Stomach (tissue), 9 donors: ENCODE data around the gene PFKL. TPM values are rescaled to one million over a fixed set of nuclear protein-coding genes. Genes with fewer than 3 reads are reported as not detected.

Source experiments
- DNase-seq, 2 donors: peaks; one replicate each; pipeline versions ENCODE4 v3.0.0 to v3.0.0-alpha.2; 2013 to 2019
- H3K27ac ChIP-seq, 5 donors: fragments of 200-600 bp in 4 of 5; sonication (generic) in 4 of 5; one replicate each; pipeline ENCODE4 v1.5.1; 2013 to 2019; ENCODE audit warnings: mild to moderate bottlenecking in 1 of 5, moderate library complexity in 1 of 5
- H3K27me3 ChIP-seq, 3 donors: fragments of 200-600 bp; sonication (generic); one replicate each; pipeline ENCODE4 v1.5.1; 2017 to 2019; ENCODE audit warnings: mixed run types in 1 of 3
- H3K36me3 ChIP-seq, 4 donors: fragments of 200-600 bp; sonication (generic); 1 replicate in 3 of 4; 2 replicates in 1 of 4; pipeline ENCODE4 v1.5.1; 2016 to 2019
- H3K4me1 ChIP-seq, 4 donors: fragments of 200-600 bp; sonication (generic); one replicate each; pipeline ENCODE4 v1.5.1; 2016 to 2019
- H3K4me3 ChIP-seq, 4 donors: fragments of 200-600 bp; sonication (generic) in 3 of 4; one replicate each; pipeline ENCODE4 v1.5.1; 2016 to 2019; ENCODE audit warnings: mild to moderate bottlenecking in 1 of 4
- H3K9me3 ChIP-seq, 4 donors: fragments of 200-600 bp; sonication (generic); one replicate each; pipeline ENCODE4 v1.5.1; 2016 to 2019
- CTCF ChIP-seq, 7 experiments: fragments of 450-650 bp in 4 of 7; fragments of 200-600 bp in 3 of 7; sonication (generic) in 3 of 7; IDR thresholded peaks; one replicate each; pipeline ENCODE4 v1.5.1; 2016 to 2019; ENCODE audit warnings: antibody characterized with exemption in 7 of 7, control low read depth in 2 of 7, mild to moderate bottlenecking in 1 of 7
- EP300 ChIP-seq: sonication (generic); formaldehyde crosslinking; IDR thresholded peaks from one replicate; pipeline ENCODE4 v1.6.1; 2017; ENCODE audit warnings: antibody characterized with exemption
- POLR2A ChIP-seq, 4 donors: fragments of 450-650 bp; IDR thresholded peaks; one replicate each; pipeline ENCODE4 v1.6.1; 2016; ENCODE audit warnings: antibody characterized with exemption in 4 of 4, control low read depth in 2 of 4, mild to moderate bottlenecking in 1 of 4, moderate library complexity in 1 of 4
- POLR2AphosphoS5 ChIP-seq, 3 donors: sonication (generic); formaldehyde crosslinking; IDR thresholded peaks; one replicate each; pipeline ENCODE4 v1.6.1; 2016; ENCODE audit warnings: antibody characterized with exemption in 3 of 3
- WGBS, 5 donors: extraction: QIAGEN DNeasy Blood & Tissue Kit in 3 of 5; methylation state at CpG; one replicate each; pipeline versions ENCODE4 v1.1.5 to v1.1.7; 2013 to 2018; 5-methylcytosine and 5-hydroxymethylcytosine counted together
- intact Hi-C: fragments of 100-400 bp; cut with DNase I; formaldehyde crosslinking; loops from one replicate; pipeline ENCODE4 v1.15.1; 2023; ENCODE audit warnings: low total_unique reads
- polyA plus RNA-seq, 3 donors: library from polyadenylated mRNA; stranded (reverse); fragments of 200-250 nt; gene quantifications; one replicate each; pipeline ENCODE4 v1.2.3, GENCODE V29; 2013
- total RNA-seq, 5 donors: library from RNA; depleted of rRNA; stranded (reverse); fragments of >200 nt; gene quantifications; one replicate each; pipeline versions ENCODE4 v1.1.0 to v1.2.3, GENCODE V29; 2014 to 2016
- donor health status: healthy with polysubstance abuse.
- donor health status: Bipolar disorder and iron deficiency.
- donor health status: healthy.

The PFKL gene
- total and polyA plus RNA-seq, 8 donors, result 83.0 to 283 (median 130) TPM

GRCh38 chr21:44356160-44356559 lies 56.3 kb downstream of the PFKL start:
- peaks cover 0 to 6% (median 0%) of the 10 kb centered on the region in 4 donors for H3K36me3 ChIP-seq
- H3K9me3 ChIP-seq, result no peaks in the 10 kb centered on the region
- H3K27me3 ChIP-seq, result peaks cover 0 to 37% (median 11%) of the 10 kb centered on the region in 3 donors
- 82 to 91% (median 89%) methylated on average over 11 of the region's 11 CpGs for WGBS, 5 donors
- TF ChIP-seq EP300, result no peak
- H3K4me3 ChIP-seq, result no peak overlapping the region
- DNase-seq, result no peak
- no peak overlapping the region for H3K27ac ChIP-seq
- peaks cover 0 to 28% (median 0%) of the 10 kb centered on the region in 4 donors for H3K4me1 ChIP-seq
- intact Hi-C loops, result loop anchor here (10.0 kb wide), 1 partner anchor 119 kb away; no protein-coding TSS in a partner anchor

GRCh38 chr21:44356636-44357035 lies 56.8 kb downstream of the PFKL start:
- Histone ChIP-seq H3K27me3 (peaks cover 0 to 32% (median 6%) of the 10 kb centered on the region in 3 donors), H3K9me3 (no peaks in the 10 kb centered on the region), H3K36me3 (peaks cover 0 to 6% (median 0%) of the 10 kb centered on the region in 4 donors), H3K4me1 (peaks cover 0 to 23% (median 0%) of the 10 kb centered on the region in 4 donors), H3K27ac (no peak overlapping the region), H3K4me3 (no peak overlapping the region)
- intact Hi-C loops, result loop anchor here (10.0 kb wide), 1 partner anchor 118 kb away; no protein-coding TSS in a partner anchor
- WGBS, 5 donors, result 72 to 88% (median 87%) methylated on average over 3 to 6 of the region's 6 CpGs
- no peak for TF ChIP-seq EP300
- no peak for TF ChIP-seq CTCF (IDR thresholded peaks at IDR 0.05)
- TF ChIP-seq POLR2AphosphoS5 (IDR thresholded peaks at IDR 0.05), result no peak
- TF ChIP-seq POLR2A (IDR thresholded peaks at IDR 0.05), result no peak
- no peak for DNase-seq

GRCh38 chr21:44357064-44357837 lies 57.4 kb downstream of the PFKL start:
- TF ChIP-seq CTCF (IDR thresholded peaks at IDR 0.05) (no peak), POLR2A (IDR thresholded peaks at IDR 0.05) (no peak), EP300 (no peak), POLR2AphosphoS5 (IDR thresholded peaks at IDR 0.05) (no peak)
- intact Hi-C loops, result loop anchor here (10.0 kb wide), 1 partner anchor 118 kb away; no protein-coding TSS in a partner anchor
- H3K27me3 ChIP-seq, result peaks cover 0 to 26% (median under 1%) of the 10 kb centered on the region in 3 donors

GRCh38 chr21:44359396-44359795 lies 59.5 kb downstream of the PFKL start:
- Histone ChIP-seq H3K4me3 (no peak overlapping the region), H3K9me3 (peaks cover 0 to 18% (median 16%) of the 10 kb centered on the region in 4 donors), H3K27ac (no peak overlapping the region), H3K27me3 (peaks cover 0 to 21% (median 0%) of the 10 kb centered on the region in 3 donors), H3K4me1 (peaks cover 0 to 8% (median 0%) of the 10 kb centered on the region in 4 donors), H3K36me3 (peaks cover 0 to 6% (median 0%) of the 10 kb centered on the region in 4 donors)
- intact Hi-C loops, result loop anchor here (10.0 kb wide), 1 partner anchor 115 kb away; no protein-coding TSS in a partner anchor
- TF ChIP-seq EP300, result no peak
- no peak for TF ChIP-seq POLR2A (IDR thresholded peaks at IDR 0.05)
- no peak for TF ChIP-seq POLR2AphosphoS5 (IDR thresholded peaks at IDR 0.05)
- no peak for TF ChIP-seq CTCF (IDR thresholded peaks at IDR 0.05)
- no peak for DNase-seq
- 82 to 94% (median 85%) methylated on average over 8 of the region's 8 CpGs for WGBS, 5 donors

More at GRCh38 chr21:44357064-44357837, 57.4 kb downstream of the PFKL start:
- H3K9me3 ChIP-seq, result no peaks in the 10 kb centered on the region
- H3K27ac ChIP-seq, result no peak overlapping the region
- H3K36me3 ChIP-seq, result peaks cover 0 to 6% (median 0%) of the 10 kb centered on the region in 4 donors
- no peak overlapping the region for H3K4me3 ChIP-seq
- no peak for DNase-seq
- 74 to 89% (median 79%) methylated on average over 18 to 21 of the region's 21 CpGs for WGBS, 5 donors
- H3K4me1 ChIP-seq, result peaks cover 0 to 19% (median 0%) of the 10 kb centered on the region in 4 donors
